K562 (cell line): ENCODE results near the gene CPM. TPM values are rescaled to one million over a fixed set of nuclear protein-coding genes. Genes with fewer than 3 reads are reported as not detected.
A peak's percentile ranks its signal among the peaks of the same experiment; 100 is the strongest.

Source experiments
- CBFA2T3 ChIP-seq: fragments of 450-650 bp; IDR thresholded peaks from 2 replicates; pipeline ENCODE4 v1.6.1; 2017
- CHD1 ChIP-seq: fragments of 200-600 bp; sonication (generic); IDR thresholded peaks from one replicate; pipeline ENCODE4 v1.6.1; 2012; ENCODE audit warnings: mild to moderate bottlenecking, moderate library complexity, low read length, inconsistent platforms
- CXXC5 ChIP-seq: fragments of 250-450 bp; sonication (Bioruptor Pico); IDR thresholded peaks from 2 replicates; pipeline ENCODE4 v1.8.0; 2022; ENCODE audit warnings: inconsistent platforms, mild to moderate bottlenecking, moderate library complexity
- FOXJ2 ChIP-seq: fragments of 200-800 bp; sonication (Bioruptor generic); IDR thresholded peaks from 2 replicates; pipeline ENCODE4 v1.6.1; 2016; ENCODE audit warnings: missing genetic modification characterization, missing compliant biosample characterization
- ILF3 ChIP-seq: fragments of 450-650 bp; IDR thresholded peaks from 2 replicates; pipeline ENCODE4 v1.6.1; 2018; ENCODE audit warnings: antibody characterized with exemption, mild to moderate bottlenecking, moderate library complexity, borderline replicate concordance
- MAZ ChIP-seq, 2 experiments: fragments of 450-650 bp in 1 of 2; sonication (generic) in 1 of 2; formaldehyde crosslinking; IDR thresholded peaks in 1 of 2; conservative IDR thresholded peaks in 1 of 2; 2 replicates each; pipeline versions ENCODE4 v1.4.0 to v1.5.0; 2020; ENCODE audit warnings: mild to moderate bottlenecking in 1 of 2, missing genetic modification reagents in 1 of 2
- MTA3 ChIP-seq: fragments of 450-650 bp; formaldehyde crosslinking; IDR thresholded peaks from 2 replicates; pipeline ENCODE4 v1.6.1; 2017; ENCODE audit warnings: mild to moderate bottlenecking, borderline replicate concordance
- NFRKB ChIP-seq: fragments of 450-650 bp; IDR thresholded peaks from 2 replicates; pipeline ENCODE4 v1.6.1; 2016; ENCODE audit warnings: low read depth
- NONO ChIP-seq, 2 experiments: fragments of 200-400 bp in 1 of 2; fragments of 450-650 bp in 1 of 2; formaldehyde crosslinking in 1 of 2; IDR thresholded peaks; 2 replicates each; pipeline ENCODE4 v1.6.1; 2017; ENCODE audit warnings: low read depth in 2 of 2, mild to moderate bottlenecking in 2 of 2, moderate library complexity in 2 of 2, low read length in 1 of 2
- SP2 ChIP-seq: IDR thresholded peaks from 2 replicates; pipeline ENCODE4 v1.6.1; 2011; ENCODE audit warnings: mild to moderate bottlenecking, low read depth, low read length, moderate library complexity; ENCODE audit not compliant: poor library complexity, severe bottlenecking; ENCODE audit errors: extremely low read depth
- TAF7 ChIP-seq: fragments of 450-650 bp; IDR thresholded peaks from 2 replicates; pipeline ENCODE4 v1.6.1; 2016; ENCODE audit warnings: missing genetic modification characterization, missing compliant biosample characterization
- ZSCAN29 ChIP-seq: fragments of 450-650 bp; IDR thresholded peaks from 2 replicates; pipeline ENCODE4 v1.6.1; 2017
- polyA plus RNA-seq, 8 experiments: library from polyadenylated mRNA; depleted of rRNA in 4 of 8; stranded (reverse) in 5 of 8; unstranded in 3 of 8; fragments of >200 nt; fragmentation: Nextera tagmentation in 2 of 8; fragmentation: Illumina TruSeq in 1 of 8; extraction: Ambion mirVana in 2 of 8; extraction: Trizol in 1 of 8; gene quantifications; 2 replicates each; pipeline versions ENCODE4 v1.2.1 to v1.2.3, GENCODE V29; 2011 to 2014; ENCODE audit warnings: inconsistent platforms in 1 of 8, missing spikeins in 1 of 8
- total RNA-seq, 7 experiments: library from RNA; depleted of rRNA in 6 of 7; stranded (reverse); fragments of >200 nt in 6 of 7; fragmentation: Illumina TruSeq in 2 of 7; extraction: Trizol in 2 of 7; gene quantifications; 2 replicates each; pipeline versions ENCODE4 v1.2.1 to v1.2.3, GENCODE V29; 2011 to 2021; ENCODE audit warnings: low replicate concordance in 1 of 7
- TF ChIP-seq, protein P1 (sequence below): fragments of 450-650 bp; IDR thresholded peaks from 2 replicates; pipeline ENCODE4 v1.6.1; 2016; ENCODE audit warnings: low read depth
- TF ChIP-seq, protein P2 (sequence below): sonication (generic); formaldehyde crosslinking; IDR thresholded peaks from 2 replicates; pipeline ENCODE4 v1.4.0; 2020; ENCODE audit warnings: mild to moderate bottlenecking, missing genetic modification reagents
- TF ChIP-seq, protein P3 (sequence below): sonication (generic); formaldehyde crosslinking; IDR thresholded peaks from 2 replicates; pipeline ENCODE4 v1.8.1; 2023; ENCODE audit warnings: mild to moderate bottlenecking, missing genetic modification reagents
- TF ChIP-seq, protein P4 (sequence below): fragments of 200-800 bp; sonication (Bioruptor generic); IDR thresholded peaks from 2 replicates; pipeline ENCODE4 v1.6.1; 2017; ENCODE audit warnings: missing genetic modification characterization, missing compliant biosample characterization

Gene CPM
- total and polyA plus RNA-seq, 9 of the 15 experiments (the other 6 are each of a cell fraction or from before 2014, with no cell fraction given): 0.31 TPM; not detected in 8

DNA sequence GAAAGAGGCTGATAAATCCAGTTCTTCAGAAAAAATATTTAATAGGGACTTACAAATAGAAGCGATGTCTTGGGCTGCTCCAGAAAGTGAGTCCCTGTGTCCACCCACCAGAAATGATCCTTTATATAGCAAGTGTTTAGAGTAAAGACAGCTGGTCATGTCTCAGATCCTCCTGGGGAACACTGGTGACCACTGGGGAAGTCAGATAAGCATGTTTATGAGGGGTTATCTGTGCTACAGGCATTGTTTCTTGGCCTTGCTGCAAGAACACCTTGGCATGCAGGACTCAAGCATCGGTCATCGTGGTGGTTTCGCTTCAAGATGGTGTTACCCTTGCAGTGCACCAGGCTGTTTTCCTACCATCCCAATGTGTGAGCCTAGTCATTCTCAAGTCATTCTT is 27.2 kb downstream of the CPM start (continued):
- TF ChIP-seq, protein P1, sequence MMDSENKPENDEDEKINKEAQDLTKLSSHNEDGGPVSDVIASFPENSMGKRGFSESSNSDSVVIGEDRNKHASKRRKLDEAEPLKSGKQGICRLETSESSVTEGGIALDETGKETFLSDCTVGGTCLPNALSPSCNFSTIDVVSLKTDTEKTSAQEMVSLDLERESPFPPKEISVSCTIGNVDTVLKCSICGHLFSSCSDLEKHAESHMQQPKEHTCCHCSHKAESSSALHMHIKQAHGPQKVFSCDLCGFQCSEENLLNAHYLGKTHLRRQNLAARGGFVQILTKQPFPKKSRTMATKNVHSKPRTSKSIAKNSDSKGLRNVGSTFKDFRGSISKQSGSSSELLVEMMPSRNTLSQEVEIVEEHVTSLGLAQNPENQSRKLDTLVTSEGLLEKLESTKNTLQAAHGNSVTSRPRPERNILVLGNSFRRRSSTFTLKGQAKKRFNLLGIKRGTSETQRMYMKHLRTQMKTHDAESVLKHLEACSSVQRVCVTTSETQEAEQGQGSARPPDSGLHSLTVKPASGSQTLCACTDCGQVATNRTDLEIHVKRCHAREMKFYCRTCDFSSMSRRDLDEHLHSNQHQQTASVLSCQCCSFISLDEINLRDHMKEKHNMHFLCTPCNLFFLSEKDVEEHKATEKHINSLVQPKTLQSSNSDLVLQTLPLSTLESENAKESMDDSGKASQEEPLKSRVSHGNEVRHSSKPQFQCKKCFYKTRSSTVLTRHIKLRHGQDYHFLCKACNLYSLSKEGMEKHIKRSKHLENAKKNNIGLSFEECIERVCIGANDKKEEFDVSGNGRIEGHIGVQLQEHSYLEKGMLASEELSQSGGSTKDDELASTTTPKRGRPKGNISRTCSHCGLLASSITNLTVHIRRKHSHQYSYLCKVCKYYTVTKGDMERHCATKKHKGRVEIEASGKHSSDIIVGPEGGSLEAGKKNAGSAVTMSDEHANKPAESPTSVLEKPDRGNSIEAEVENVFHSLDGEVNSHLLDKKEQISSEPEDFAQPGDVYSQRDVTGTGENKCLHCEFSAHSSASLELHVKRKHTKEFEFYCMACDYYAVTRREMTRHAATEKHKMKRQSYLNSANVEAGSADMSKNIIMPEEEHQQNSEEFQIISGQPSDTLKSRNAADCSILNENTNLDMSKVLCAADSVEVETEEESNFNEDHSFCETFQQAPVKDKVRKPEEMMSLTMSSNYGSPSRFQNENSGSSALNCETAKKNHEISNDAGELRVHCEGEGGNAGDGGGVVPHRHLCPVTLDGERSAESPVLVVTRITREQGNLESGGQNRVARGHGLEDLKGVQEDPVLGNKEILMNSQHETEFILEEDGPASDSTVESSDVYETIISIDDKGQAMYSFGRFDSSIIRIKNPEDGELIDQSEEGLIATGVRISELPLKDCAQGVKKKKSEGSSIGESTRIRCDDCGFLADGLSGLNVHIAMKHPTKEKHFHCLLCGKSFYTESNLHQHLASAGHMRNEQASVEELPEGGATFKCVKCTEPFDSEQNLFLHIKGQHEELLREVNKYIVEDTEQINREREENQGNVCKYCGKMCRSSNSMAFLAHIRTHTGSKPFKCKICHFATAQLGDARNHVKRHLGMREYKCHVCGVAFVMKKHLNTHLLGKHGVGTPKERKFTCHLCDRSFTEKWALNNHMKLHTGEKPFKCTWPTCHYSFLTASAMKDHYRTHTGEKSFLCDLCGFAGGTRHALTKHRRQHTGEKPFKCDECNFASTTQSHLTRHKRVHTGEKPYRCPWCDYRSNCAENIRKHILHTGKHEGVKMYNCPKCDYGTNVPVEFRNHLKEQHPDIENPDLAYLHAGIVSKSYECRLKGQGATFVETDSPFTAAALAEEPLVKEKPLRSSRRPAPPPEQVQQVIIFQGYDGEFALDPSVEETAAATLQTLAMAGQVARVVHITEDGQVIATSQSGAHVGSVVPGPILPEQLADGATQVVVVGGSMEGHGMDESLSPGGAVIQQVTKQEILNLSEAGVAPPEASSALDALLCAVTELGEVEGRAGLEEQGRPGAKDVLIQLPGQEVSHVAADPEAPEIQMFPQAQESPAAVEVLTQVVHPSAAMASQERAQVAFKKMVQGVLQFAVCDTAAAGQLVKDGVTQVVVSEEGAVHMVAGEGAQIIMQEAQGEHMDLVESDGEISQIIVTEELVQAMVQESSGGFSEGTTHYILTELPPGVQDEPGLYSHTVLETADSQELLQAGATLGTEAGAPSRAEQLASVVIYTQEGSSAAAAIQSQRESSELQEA: no peak
- TF ChIP-seq ILF3 (no peak), MTA3 (no peak), NFRKB (no peak), SP2 (no peak), MAZ (CRISPR knock-in tag; conservative IDR thresholded peaks at IDR 0.05 in 1 of 2, IDR thresholded peaks at IDR 0.05 in 1 of 2) (no peak), NONO (IDR thresholded peaks at IDR 0.05; ENCODE audit: low read depth in 2 of 2, low read length in 1 of 2) (no peak), CBFA2T3 (peak; percentile 89), ZSCAN29 (no peak), FOXJ2 (tag) (no peak), CHD1 (no peak), TAF7 (tag) (no peak), CXXC5 (CRISPR knock-in tag) (0 out of 2 replicates have a peak, but pooled peaks have one; percentile 31)
- TF ChIP-seq, protein P2, sequence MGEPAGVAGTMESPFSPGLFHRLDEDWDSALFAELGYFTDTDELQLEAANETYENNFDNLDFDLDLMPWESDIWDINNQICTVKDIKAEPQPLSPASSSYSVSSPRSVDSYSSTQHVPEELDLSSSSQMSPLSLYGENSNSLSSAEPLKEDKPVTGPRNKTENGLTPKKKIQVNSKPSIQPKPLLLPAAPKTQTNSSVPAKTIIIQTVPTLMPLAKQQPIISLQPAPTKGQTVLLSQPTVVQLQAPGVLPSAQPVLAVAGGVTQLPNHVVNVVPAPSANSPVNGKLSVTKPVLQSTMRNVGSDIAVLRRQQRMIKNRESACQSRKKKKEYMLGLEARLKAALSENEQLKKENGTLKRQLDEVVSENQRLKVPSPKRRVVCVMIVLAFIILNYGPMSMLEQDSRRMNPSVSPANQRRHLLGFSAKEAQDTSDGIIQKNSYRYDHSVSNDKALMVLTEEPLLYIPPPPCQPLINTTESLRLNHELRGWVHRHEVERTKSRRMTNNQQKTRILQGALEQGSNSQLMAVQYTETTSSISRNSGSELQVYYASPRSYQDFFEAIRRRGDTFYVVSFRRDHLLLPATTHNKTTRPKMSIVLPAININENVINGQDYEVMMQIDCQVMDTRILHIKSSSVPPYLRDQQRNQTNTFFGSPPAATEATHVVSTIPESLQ (CRISPR knock-in tag): no peak
- TF ChIP-seq, protein P3, sequence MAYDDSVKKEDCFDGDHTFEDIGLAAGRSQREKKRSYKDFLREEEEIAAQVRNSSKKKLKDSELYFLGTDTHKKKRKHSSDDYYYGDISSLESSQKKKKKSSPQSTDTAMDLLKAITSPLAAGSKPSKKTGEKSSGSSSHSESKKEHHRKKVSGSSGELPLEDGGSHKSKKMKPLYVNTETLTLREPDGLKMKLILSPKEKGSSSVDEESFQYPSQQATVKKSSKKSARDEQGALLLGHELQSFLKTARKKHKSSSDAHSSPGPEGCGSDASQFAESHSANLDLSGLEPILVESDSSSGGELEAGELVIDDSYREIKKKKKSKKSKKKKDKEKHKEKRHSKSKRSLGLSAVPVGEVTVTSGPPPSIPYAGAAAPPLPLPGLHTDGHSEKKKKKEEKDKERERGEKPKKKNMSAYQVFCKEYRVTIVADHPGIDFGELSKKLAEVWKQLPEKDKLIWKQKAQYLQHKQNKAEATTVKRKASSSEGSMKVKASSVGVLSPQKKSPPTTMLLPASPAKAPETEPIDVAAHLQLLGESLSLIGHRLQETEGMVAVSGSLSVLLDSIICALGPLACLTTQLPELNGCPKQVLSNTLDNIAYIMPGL (CRISPR knock-in tag): no peak
- TF ChIP-seq, protein P4, sequence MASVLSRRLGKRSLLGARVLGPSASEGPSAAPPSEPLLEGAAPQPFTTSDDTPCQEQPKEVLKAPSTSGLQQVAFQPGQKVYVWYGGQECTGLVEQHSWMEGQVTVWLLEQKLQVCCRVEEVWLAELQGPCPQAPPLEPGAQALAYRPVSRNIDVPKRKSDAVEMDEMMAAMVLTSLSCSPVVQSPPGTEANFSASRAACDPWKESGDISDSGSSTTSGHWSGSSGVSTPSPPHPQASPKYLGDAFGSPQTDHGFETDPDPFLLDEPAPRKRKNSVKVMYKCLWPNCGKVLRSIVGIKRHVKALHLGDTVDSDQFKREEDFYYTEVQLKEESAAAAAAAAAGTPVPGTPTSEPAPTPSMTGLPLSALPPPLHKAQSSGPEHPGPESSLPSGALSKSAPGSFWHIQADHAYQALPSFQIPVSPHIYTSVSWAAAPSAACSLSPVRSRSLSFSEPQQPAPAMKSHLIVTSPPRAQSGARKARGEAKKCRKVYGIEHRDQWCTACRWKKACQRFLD: no peak
